ENCODE data around the gene MRPL44.

DNA sequence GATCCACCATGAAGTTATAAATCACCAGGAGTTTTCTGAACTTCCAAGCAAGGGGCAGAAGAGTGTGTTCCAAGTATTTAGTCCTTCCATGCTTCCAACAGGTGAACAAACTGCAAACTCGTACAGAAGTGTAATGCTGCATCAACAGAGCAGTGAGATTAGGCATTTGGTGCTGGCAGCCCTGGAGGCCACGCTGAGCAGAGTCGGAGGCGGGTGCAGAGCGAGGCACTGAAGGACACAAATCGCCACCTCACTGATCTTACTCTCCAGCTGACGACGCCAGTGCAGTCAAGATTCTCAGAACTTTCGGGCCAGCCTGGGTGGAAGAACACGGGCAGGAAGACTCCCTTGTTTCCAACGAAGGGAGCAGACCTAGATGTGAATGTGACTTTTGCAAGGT, 42.6 kb downstream of the MRPL44 start:
- TF ChIP-seq CTCF (IDR thresholded peaks at IDR 0.05; ENCODE audit: low read depth, low read length) = no peak
- TF ChIP-seq EZH2phosphoT487 (IDR thresholded peaks at IDR 0.05; ENCODE audit: low read depth) = no peak

Data from OCI-LY3 (cell line).